ENCODE measurements around the gene FARP2. TPM values are rescaled to one million over a fixed set of nuclear protein-coding genes. Genes with fewer than 3 reads are reported as not detected.
"Not testable (repeated sequence)": the region's sequence is repeated elsewhere in the genome, so short reads cannot be mapped to it uniquely, and the experiment has no call there.

The FARP2 gene
- total RNA-seq, 1 donor from 2014 or later: 54.5 TPM

- Mint-ChIP-seq H3K4me1 (ENCODE audit: unreplicated experiment) (peaks cover 60% of the 10 kb centered on the region), H3K36me3 (ENCODE audit: unreplicated experiment) (peaks cover 24% of the 10 kb centered on the region), H3K27me3 (ENCODE audit: unreplicated experiment) (no peaks in the 10 kb centered on the region), H3K9me3 (ENCODE audit: unreplicated experiment) (no peaks in the 10 kb centered on the region), H3K27ac (ENCODE audit: unreplicated experiment) (peak overlapping the region; percentile 53), H3K4me3 (ENCODE audit: unreplicated experiment) (no peak overlapping the region)
- no peak for TF ChIP-seq CTCF (IDR thresholded peaks at IDR 0.05)
- no peak for DNase-seq (ENCODE audit: extremely low spot score, unreplicated experiment)
Observed at GRCh38 chr2:241376808-241377207, 20.7 kb downstream of the FARP2 start.

GRCh38 chr2:241378816-241379215 lies 22.7 kb downstream of the FARP2 start:
- no peak for TF ChIP-seq CTCF (IDR thresholded peaks at IDR 0.05)
- peaks cover 65% of the 10 kb centered on the region for H3K4me1 Mint-ChIP-seq (ENCODE audit: unreplicated experiment)
- H3K4me3 Mint-ChIP-seq (ENCODE audit: unreplicated experiment): peak overlapping the region; percentile 12
- H3K27me3 Mint-ChIP-seq (ENCODE audit: unreplicated experiment): no peaks in the 10 kb centered on the region
- H3K27ac Mint-ChIP-seq (ENCODE audit: unreplicated experiment): peak overlapping the region; percentile 91
- no peaks in the 10 kb centered on the region for H3K9me3 Mint-ChIP-seq (ENCODE audit: unreplicated experiment)
- DNase-seq (ENCODE audit: extremely low spot score, unreplicated experiment): no peak
- peaks cover 31% of the 10 kb centered on the region for H3K36me3 Mint-ChIP-seq (ENCODE audit: unreplicated experiment)

- DNase-seq (ENCODE audit: extremely low spot score, unreplicated experiment): no peak
- no peaks in the 10 kb centered on the region for H3K9me3 Mint-ChIP-seq (ENCODE audit: unreplicated experiment)
- peak overlapping the region; percentile 91 for H3K27ac Mint-ChIP-seq (ENCODE audit: unreplicated experiment)
- H3K4me3 Mint-ChIP-seq (ENCODE audit: unreplicated experiment): peak overlapping the region; percentile 23
- H3K36me3 Mint-ChIP-seq (ENCODE audit: unreplicated experiment): peaks cover 28% of the 10 kb centered on the region
- peaks cover 72% of the 10 kb centered on the region for H3K4me1 Mint-ChIP-seq (ENCODE audit: unreplicated experiment)
- TF ChIP-seq CTCF (IDR thresholded peaks at IDR 0.05): no peak
- no peaks in the 10 kb centered on the region for H3K27me3 Mint-ChIP-seq (ENCODE audit: unreplicated experiment)
Observed at GRCh38 chr2:241379481-241380480, 23.7 kb downstream of the FARP2 start.

- no peaks in the 10 kb centered on the region for H3K27me3 Mint-ChIP-seq (ENCODE audit: unreplicated experiment)
- peaks cover 15% of the 10 kb centered on the region for H3K36me3 Mint-ChIP-seq (ENCODE audit: unreplicated experiment)
- TF ChIP-seq CTCF (IDR thresholded peaks at IDR 0.05): no peak
- H3K27ac Mint-ChIP-seq (ENCODE audit: unreplicated experiment): peak overlapping the region; percentile 88
- H3K4me1 Mint-ChIP-seq (ENCODE audit: unreplicated experiment): peaks cover 70% of the 10 kb centered on the region
- H3K9me3 Mint-ChIP-seq (ENCODE audit: unreplicated experiment): no peaks in the 10 kb centered on the region
- no peak for DNase-seq (ENCODE audit: extremely low spot score, unreplicated experiment)
- no peak overlapping the region for H3K4me3 Mint-ChIP-seq (ENCODE audit: unreplicated experiment)
Observed at GRCh38 chr2:241381872-241382271, 25.8 kb downstream of the FARP2 start.

GRCh38 chr2:241385450-241385849 lies 29.4 kb downstream of the FARP2 start:
- Mint-ChIP-seq H3K36me3 (ENCODE audit: unreplicated experiment) (peaks cover 25% of the 10 kb centered on the region), H3K4me1 (ENCODE audit: unreplicated experiment) (peaks cover 47% of the 10 kb centered on the region)
- not testable (repeated sequence) for H3K27ac Mint-ChIP-seq (ENCODE audit: unreplicated experiment); DNase-seq (ENCODE audit: extremely low spot score, unreplicated experiment); H3K27me3 Mint-ChIP-seq (ENCODE audit: unreplicated experiment); H3K4me3 Mint-ChIP-seq (ENCODE audit: unreplicated experiment); H3K9me3 Mint-ChIP-seq (ENCODE audit: unreplicated experiment)
